ENCODE results near the gene TGM6. TPM values are rescaled to one million over a fixed set of nuclear protein-coding genes. Genes with fewer than 3 reads are reported as not detected.
A peak's percentile ranks its signal among the peaks of the same experiment; 100 is the strongest.

Gene TGM6
- total RNA-seq, 1 experiment from 2014 or later = not detected

DNA sequence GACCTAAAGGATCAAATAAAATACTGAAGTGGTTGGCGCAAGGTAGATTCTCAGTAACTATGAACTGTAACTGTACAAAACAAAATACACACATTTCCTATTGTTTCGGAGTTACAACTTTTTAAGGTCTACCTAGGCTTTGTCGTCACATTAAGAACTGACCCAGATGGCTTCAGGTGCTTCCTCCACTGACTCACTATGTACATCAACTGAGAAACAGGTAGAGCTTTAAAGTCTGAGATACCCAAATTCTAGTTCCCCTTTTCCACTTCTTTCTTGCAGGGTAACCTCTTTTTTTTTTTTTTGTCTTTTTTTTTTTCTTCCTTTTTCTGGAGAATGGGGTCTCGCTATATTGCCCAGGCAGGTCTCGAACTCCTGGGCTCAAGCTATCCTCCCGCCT lies 84.4 kb downstream of the TGM6 start:
- H3K4me1 Mint-ChIP-seq (ENCODE audit: low read depth, unreplicated experiment) = peaks cover 17% of the 10 kb centered on the region
- peaks cover 78% of the 10 kb centered on the region for H3K36me3 Mint-ChIP-seq (ENCODE audit: insufficient read depth, unreplicated experiment)
- BruUV-seq (replicated peaks) = no TSS peak
- no peak overlapping the region for H3K27ac Mint-ChIP-seq (ENCODE audit: unreplicated experiment)
- no peak overlapping the region for H3K4me3 Mint-ChIP-seq (ENCODE audit: low read depth, unreplicated experiment)
- no peak for DNase-seq
- intact Hi-C loops (cut with micrococcal nuclease; ENCODE audit: unreplicated experiment) = no loop called here
- CTCF ChIA-PET = no interaction called here
- TF ChIP-seq, protein P1, sequence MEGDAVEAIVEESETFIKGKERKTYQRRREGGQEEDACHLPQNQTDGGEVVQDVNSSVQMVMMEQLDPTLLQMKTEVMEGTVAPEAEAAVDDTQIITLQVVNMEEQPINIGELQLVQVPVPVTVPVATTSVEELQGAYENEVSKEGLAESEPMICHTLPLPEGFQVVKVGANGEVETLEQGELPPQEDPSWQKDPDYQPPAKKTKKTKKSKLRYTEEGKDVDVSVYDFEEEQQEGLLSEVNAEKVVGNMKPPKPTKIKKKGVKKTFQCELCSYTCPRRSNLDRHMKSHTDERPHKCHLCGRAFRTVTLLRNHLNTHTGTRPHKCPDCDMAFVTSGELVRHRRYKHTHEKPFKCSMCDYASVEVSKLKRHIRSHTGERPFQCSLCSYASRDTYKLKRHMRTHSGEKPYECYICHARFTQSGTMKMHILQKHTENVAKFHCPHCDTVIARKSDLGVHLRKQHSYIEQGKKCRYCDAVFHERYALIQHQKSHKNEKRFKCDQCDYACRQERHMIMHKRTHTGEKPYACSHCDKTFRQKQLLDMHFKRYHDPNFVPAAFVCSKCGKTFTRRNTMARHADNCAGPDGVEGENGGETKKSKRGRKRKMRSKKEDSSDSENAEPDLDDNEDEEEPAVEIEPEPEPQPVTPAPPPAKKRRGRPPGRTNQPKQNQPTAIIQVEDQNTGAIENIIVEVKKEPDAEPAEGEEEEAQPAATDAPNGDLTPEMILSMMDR (IDR thresholded peaks at IDR 0.05; ENCODE audit: unreplicated experiment) = no peak
- H3K9me3 Mint-ChIP-seq (ENCODE audit: low read depth, unreplicated experiment) = no peaks in the 10 kb centered on the region
- H3K27me3 Mint-ChIP-seq (ENCODE audit: unreplicated experiment) = no peaks in the 10 kb centered on the region

DNA sequence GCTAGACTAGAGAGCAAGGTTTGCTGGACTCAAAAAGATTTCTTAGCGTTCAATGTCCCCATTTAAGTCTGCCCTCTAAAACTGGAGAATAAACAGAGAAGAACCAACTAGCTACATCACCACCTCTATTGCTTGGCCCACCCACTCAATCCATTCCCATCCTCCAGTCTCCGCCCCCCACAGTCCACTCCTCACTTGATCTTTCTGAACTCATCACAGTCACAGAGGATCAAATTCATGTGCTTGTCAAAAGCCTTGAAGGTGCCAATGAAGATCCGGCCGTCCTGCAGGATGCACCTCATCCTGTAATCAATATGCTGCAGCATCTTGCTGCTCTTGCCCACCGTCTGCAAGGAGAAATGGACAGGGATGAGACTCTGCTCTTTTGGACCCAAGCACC lies 86.7 kb downstream of the TGM6 start:
- Mint-ChIP-seq H3K9me3 (ENCODE audit: low read depth, unreplicated experiment) (no peaks in the 10 kb centered on the region), H3K36me3 (ENCODE audit: insufficient read depth, unreplicated experiment) (peaks cover 74% of the 10 kb centered on the region), H3K4me1 (ENCODE audit: low read depth, unreplicated experiment) (peaks cover 28% of the 10 kb centered on the region), H3K27me3 (ENCODE audit: unreplicated experiment) (no peaks in the 10 kb centered on the region), H3K27ac (ENCODE audit: unreplicated experiment) (no peak overlapping the region), H3K4me3 (ENCODE audit: low read depth, unreplicated experiment) (peak overlapping the region; percentile 95)
- intact Hi-C loops (cut with micrococcal nuclease; ENCODE audit: unreplicated experiment) = no loop called here
- TF ChIP-seq, protein P1 (IDR thresholded peaks at IDR 0.05; ENCODE audit: unreplicated experiment) = no peak
- BruUV-seq (replicated peaks) = no TSS peak
- CTCF ChIA-PET = no interaction called here
- DNase-seq = no peak

DNA sequence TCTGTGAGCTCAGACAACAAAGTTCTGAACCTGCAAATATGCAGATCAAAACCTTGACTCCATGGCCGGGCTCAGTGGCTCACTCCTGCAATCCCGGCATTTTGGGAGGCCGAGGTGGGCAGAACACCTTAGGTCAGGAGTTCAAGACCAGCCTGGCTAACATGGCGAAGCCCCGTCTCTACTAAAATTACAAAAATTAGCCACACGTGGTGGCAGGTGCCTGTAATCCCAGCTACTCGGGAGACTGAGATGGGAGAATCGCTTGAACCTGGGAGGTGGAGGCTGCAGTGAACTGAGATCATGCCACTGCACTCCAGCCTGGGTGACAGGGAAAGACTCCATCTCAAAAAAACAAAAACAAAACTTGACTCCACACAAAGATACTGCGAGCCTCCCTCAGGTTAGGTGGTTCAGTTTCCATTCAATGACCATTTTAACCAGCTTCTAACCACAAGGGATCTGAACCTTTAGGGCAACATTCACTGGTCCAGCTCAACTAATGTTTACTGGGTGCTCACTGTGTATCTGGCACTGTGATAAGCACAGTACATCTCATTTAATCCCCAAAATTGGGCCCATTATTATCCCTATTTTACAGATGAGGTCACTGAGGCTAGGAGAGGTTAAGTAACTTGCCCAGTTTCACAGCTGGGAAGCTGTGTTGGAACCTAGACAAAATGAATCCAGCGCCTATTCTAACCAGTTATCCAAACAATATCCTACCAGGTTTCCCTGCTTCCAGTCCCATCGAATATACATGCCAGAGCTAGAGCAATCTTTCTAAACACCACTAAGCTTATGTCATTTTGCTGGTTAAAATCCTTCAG lies 88.1 kb downstream of the TGM6 start:
- no TSS peak for BruUV-seq (replicated peaks)
- peak overlapping the region; percentile 95 for H3K4me3 Mint-ChIP-seq (ENCODE audit: low read depth, unreplicated experiment)
- CTCF ChIA-PET = no interaction called here
- no peak for DNase-seq
- peaks cover 66% of the 10 kb centered on the region for H3K36me3 Mint-ChIP-seq (ENCODE audit: insufficient read depth, unreplicated experiment)
- peaks cover 28% of the 10 kb centered on the region for H3K4me1 Mint-ChIP-seq (ENCODE audit: low read depth, unreplicated experiment)
- intact Hi-C loops (cut with micrococcal nuclease; ENCODE audit: unreplicated experiment) = no loop called here
- no peaks in the 10 kb centered on the region for H3K9me3 Mint-ChIP-seq (ENCODE audit: low read depth, unreplicated experiment)
- no peak overlapping the region for H3K27ac Mint-ChIP-seq (ENCODE audit: unreplicated experiment)
- no peaks in the 10 kb centered on the region for H3K27me3 Mint-ChIP-seq (ENCODE audit: unreplicated experiment)
- TF ChIP-seq, protein P1 (IDR thresholded peaks at IDR 0.05; ENCODE audit: unreplicated experiment) = no peak

DNA sequence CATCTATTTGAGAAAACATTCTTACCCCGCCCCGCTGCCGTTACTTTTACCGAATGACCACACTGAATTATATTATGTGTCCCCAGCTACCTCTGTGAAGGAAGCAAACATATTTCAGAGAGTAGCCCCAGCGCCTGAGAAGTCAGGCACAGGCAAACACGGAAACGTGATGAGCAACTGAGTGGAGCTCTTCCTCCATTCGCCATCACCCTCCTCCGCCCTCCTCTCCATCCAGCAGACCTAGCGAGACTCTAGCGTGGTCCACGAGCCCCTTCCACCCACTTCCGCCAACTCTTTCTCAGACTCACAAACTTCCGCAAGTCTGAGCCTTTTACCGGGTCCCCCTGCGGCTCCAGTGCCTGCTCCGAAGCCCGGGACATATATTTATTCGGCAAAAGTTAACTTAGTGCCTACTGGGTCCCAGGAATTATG lies 89.3 kb downstream of the TGM6 start:
- peak; percentile 32 for DNase-seq
- CTCF ChIA-PET = interaction anchor here (0.5 to 1.2 kb wide), 3 partner anchors 43 to 181 kb away, joined by 3 to 4 read pairs (median 3); no protein-coding TSS in a partner anchor
- Mint-ChIP-seq H3K36me3 (ENCODE audit: insufficient read depth, unreplicated experiment) (peaks cover 56% of the 10 kb centered on the region), H3K4me1 (ENCODE audit: low read depth, unreplicated experiment) (peaks cover 28% of the 10 kb centered on the region), H3K27me3 (ENCODE audit: unreplicated experiment) (no peaks in the 10 kb centered on the region), H3K27ac (ENCODE audit: unreplicated experiment) (peak overlapping the region; percentile 99), H3K9me3 (ENCODE audit: low read depth, unreplicated experiment) (no peaks in the 10 kb centered on the region), H3K4me3 (ENCODE audit: low read depth, unreplicated experiment) (peak overlapping the region; percentile 95)
- no TSS peak for BruUV-seq (replicated peaks)
- intact Hi-C loops (cut with micrococcal nuclease; ENCODE audit: unreplicated experiment) = no loop called here
- TF ChIP-seq, protein P1 (IDR thresholded peaks at IDR 0.05; ENCODE audit: unreplicated experiment) = no peak

All from Calu3 (cell line).